ENCODE measurements around the gene CD63.
A peak's percentile ranks its signal among the peaks of the same experiment; 100 is the strongest.

The CD63 gene

DNA sequence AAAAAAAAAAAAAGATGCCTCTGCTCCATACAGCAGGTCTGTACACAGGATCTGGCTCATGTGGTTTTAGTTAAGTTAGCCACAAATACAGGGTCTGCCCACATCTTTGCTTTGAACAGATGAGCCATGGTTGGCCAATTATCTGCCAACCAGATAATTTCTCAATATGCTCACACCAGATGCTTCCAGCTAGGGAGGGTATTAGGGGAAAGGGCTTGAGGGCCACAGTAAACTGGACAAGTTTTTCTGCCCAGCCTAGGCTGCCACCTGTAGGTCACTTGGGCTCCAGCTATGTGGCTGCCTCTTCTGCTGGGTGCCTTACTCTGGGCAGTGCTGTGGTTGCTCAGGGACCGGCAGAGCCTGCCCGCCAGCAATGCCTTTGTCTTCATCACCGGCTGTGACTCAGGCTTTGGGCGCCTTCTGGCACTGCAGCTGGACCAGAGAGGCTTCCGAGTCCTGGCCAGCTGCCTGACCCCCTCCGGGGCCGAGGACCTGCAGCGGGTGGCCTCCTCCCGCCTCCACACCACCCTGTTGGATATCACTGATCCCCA, 7.8 kb downstream of the CD63 start:
- peak; percentile 87 for DNase-seq (ENCODE audit: low spot score)

DNA sequence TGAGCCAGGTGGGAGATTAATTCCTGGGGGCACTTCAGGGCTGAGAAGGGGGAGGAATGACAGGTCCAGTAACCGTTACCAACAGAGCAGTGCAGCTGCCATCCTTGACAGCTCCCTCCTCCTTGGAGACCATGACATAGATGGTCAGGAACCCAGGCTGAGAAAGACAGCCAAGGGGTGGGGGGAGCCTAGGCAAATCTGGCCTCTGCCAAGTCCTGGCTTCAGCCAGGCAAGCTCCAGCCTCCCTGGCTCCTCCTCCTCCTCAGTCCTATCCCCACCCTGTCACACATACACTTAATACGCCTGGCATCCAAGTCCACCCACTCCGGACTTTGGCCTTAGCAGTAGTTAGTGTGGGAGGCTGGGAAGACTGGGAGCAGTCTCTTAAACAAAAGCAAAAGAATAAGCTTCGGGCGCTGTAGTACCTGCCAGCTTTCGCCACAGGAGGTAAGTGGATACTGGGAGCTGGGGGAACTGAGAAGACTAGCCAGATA, 8.7 kb downstream of the CD63 start, which contains the start of gene RDH5:
Gene RDH5, plus strand, starts transcription at position 323 of the 494 bp plus-strand sequence. CDS start 792 bp downstream, outside the sequence.
- peak; percentile 86 for DNase-seq (ENCODE audit: low spot score)

DNA sequence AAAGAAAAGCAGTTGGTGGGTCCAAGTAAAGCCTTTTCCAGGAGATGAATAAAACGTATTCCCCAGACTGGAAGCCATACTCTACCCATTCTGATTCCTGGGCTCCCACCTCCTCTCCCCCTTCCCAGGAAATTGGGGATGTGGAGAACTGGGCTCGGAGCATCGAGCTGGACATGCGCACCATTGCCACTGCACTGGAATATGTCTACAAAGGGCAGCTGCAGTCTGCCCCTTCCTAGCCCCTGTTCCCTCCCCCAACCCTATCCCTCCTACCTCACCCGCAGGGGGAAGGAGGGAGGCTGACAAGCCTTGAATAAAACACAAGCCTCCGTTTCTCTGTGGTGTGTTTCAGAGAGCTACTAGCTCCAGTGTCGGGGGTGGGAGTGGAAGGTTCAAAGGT, 9.4 kb downstream of the CD63 start:
- DNase-seq (ENCODE audit: low spot score): no peak

- no peak for DNase-seq (ENCODE audit: low spot score)
These were observed 10.1 kb downstream of the CD63 start for GRCh38 chr12:55718624-55719275.

GRCh38 chr12:55718015-55718414, 10.8 kb downstream of the CD63 start:
- DNase-seq (ENCODE audit: low spot score): no peak

GRCh38 chr12:55717011-55718007, 11.5 kb downstream of the CD63 start:
- no peak for DNase-seq (ENCODE audit: low spot score)

DNA sequence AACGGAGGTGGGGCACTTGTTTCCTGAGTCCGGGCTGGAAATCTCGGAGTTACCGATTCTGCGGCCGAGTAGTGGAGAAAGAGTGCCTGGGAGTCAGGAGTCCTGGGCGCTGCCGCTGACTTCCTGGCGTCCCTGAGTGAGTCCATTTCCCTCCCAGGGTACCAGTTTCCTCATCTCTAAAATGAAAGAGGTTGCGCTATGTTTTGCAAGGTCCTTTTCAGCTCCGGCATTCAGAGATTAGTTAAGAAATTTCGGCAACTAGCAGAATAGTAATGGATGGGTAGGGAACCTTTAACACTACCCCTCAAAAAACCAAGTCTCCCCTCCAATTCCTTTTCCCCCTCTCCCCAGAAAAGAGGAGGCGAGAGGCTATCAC, 12.2 kb downstream of the CD63 start:
- no peak for DNase-seq (ENCODE audit: low spot score)

GRCh38 chr12:55715833-55716581, 12.8 kb downstream of the CD63 start, which contains the start of gene BLOC1S1:
Gene BLOC1S1 (plus strand): TSS chr12:55716046. CDS start chr12:55716052, 6 bp downstream.
- DNase-seq (ENCODE audit: low spot score): peak; percentile 94

GRCh38 chr12:55715169-55715764, 13.5 kb downstream of the CD63 start:
- DNase-seq (ENCODE audit: low spot score): no peak

GRCh38 chr12:55713721-55714120, 15.1 kb downstream of the CD63 start:
- DNase-seq (ENCODE audit: low spot score): peak; percentile 82

- no peak for DNase-seq (ENCODE audit: low spot score)
These were observed 16.0 kb downstream of the CD63 start for GRCh38 chr12:55712700-55713415.

DNA sequence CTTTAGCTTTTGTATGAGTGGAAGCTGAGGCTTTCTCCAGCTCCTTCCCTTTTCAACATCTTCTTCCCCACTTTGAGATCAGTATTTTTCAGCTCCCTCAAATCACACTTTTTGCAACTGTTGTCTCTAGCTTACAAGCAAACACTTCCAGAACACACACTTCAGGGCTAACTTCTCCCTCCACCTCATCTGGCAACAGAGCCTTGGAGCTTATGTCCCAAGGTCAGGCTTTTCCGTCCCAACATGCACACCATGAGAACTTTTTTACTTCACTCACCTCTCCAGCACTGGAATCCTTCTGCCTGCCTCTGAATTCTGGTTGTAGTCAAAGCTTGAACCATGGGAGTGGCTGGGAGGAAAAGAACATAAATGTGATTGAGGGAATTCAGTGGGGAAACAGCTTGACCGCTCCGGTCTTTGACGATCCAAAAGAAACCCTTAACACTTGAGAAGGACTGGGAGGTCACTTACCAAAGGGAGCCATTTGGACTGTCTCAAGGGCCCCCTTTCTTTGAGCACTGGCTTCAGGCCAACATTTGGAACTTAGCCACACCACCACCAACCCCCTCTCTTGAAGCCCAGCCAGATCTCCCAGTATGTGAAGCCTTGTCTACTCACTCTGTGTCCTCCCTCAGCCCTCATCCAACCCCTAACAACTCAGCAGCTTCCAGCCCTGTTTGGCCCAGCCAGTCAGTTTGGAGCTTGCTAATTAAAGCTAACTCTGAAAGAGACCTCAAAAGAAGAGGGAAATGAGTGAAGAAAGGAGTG, 16.8 kb downstream of the CD63 start:
- DNase-seq (ENCODE audit: low spot score): no peak

GRCh38 chr12:55708695-55709233, 20.0 kb downstream of the CD63 start:
- no peak for DNase-seq (ENCODE audit: low spot score)

- DNase-seq (ENCODE audit: low spot score): peak; percentile 85
These were observed 20.7 kb downstream of the CD63 start, which contains the start of gene ITGA7 for GRCh38 chr12:55707841-55708694. Gene ITGA7 (minus strand): TSS chr12:55707904. CDS start chr12:55707682, 222 bp downstream.

- DNase-seq (ENCODE audit: low spot score): no peak
These were observed 21.6 kb downstream of the CD63 start for GRCh38 chr12:55707219-55707671.

DNA sequence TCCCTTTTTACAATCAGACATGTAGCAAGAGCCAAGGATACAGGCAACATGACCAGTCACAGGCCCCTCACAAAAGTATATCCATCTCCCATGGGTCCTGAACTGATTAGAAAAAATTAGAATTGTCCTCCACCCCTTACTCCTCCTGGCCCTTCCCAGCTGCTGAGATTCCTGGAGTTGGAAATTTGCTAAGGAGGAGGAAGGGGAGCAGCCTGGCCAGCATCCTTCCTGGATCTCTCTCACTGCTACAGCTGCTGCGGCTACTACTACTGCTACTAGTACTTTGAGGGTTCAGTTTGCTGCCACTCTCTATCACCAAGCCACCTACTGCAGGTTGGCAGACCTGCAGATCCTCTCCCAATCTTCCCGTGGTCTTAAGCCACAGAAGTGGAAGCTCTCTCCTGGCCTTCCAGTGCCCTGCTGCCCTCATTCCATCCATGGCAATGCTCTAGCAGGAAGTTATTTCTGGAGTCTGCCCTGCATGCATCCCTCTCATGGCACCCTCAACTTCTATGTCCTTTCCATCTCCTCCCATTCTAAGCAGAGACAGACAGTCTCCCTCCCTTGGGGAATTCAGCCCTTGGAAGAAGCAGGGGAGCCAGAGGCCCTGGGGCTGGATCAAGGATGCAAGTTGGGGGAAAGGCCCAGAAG, 22.1 kb downstream of the CD63 start:
- no peak for DNase-seq (ENCODE audit: low spot score)

GRCh38 chr12:55705782-55706402, 22.9 kb downstream of the CD63 start:
- no peak for DNase-seq (ENCODE audit: low spot score)

All from GM03348 (cell line).